ENCODE measurements around the gene MGLL. TPM values are rescaled to one million over a fixed set of nuclear protein-coding genes. Genes with fewer than 3 reads are reported as not detected.
A peak's percentile ranks its signal among the peaks of the same experiment; 100 is the strongest.

The MGLL gene
- total RNA-seq, 1 donor from 2014 or later, result 11.3 TPM

DNA sequence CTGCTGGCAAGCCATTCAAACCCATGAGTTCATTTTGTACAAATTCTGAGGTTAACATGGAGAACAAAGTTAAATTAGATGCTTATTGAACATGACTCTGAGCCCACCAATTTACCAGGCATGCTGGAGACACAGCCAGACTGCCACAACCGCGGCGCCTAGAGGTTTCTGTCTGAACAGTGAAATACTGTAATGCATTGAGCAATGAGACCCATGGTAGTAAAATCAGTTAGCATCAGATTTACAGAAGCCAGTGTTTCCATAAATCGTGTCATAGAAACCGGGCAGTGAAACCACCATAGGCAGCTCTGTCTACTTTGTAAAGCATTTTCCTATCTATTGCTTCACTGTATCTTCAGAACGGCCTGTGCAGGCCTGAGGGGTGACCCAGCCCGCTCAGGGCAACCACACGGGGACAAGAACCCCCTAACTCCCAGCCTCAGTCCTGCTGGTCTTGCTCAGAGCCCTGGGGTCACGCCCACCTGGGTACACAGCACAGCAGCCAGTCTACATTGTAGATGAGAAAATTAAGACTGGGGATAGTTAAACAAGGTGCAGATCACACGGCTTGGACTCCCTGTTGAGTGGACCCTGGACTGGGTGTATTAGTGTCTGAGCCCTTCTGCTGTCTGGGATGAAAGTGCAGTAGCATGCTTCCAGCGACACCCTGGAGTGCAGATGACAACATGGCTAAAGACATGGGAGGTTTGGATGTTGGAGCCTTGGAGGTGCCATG lies 44.2 kb downstream of the MGLL start:
- Mint-ChIP-seq H3K27me3 (ENCODE audit: low read depth) (no peaks in the 10 kb centered on the region), H3K27ac (ENCODE audit: unreplicated experiment) (no peak overlapping the region), H3K36me3 (ENCODE audit: low read depth) (peaks cover 4% of the 10 kb centered on the region), H3K4me1 (peaks cover 57% of the 10 kb centered on the region), H3K4me3 (no peak overlapping the region), H3K9me3 (peaks cover 3% of the 10 kb centered on the region)
- TF ChIP-seq CTCF (conservative IDR thresholded peaks at IDR 0.05), result no peak
- DNase-seq (ENCODE audit: low read depth, low spot score), result no peak

DNA sequence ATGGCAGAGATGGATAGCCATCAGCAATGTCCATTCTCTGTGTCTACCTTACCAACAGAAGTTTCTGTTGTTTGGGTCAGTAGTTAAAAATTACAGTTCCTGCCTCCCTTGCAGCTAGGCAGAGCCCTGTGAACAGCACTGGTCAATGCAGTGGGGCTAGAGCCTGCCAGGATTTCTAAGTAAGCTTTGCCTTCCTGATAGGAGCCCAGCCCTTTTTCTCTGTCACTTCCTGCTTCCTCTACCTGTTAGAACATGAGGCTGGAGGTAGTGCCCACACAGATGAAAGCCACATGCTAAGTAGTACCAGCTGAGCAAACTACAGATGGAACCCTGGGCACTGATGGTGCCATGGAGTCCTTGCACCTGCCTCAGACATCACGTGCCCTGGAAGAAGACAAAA lies 45.0 kb downstream of the MGLL start:
- Mint-ChIP-seq H3K27me3 (ENCODE audit: low read depth) (no peaks in the 10 kb centered on the region), H3K27ac (ENCODE audit: unreplicated experiment) (no peak overlapping the region), H3K36me3 (ENCODE audit: low read depth) (peaks cover 4% of the 10 kb centered on the region), H3K4me1 (peaks cover 59% of the 10 kb centered on the region), H3K9me3 (peaks cover 3% of the 10 kb centered on the region), H3K4me3 (no peak overlapping the region)
- no peak for TF ChIP-seq CTCF (conservative IDR thresholded peaks at IDR 0.05)
- no peak for DNase-seq (ENCODE audit: low read depth, low spot score)

- H3K4me1 Mint-ChIP-seq, result peaks cover 54% of the 10 kb centered on the region
- H3K9me3 Mint-ChIP-seq, result peaks cover 3% of the 10 kb centered on the region
- no peaks in the 10 kb centered on the region for H3K27me3 Mint-ChIP-seq (ENCODE audit: low read depth)
- DNase-seq (ENCODE audit: low read depth, low spot score), result no peak
- H3K27ac Mint-ChIP-seq (ENCODE audit: unreplicated experiment), result peak overlapping the region; percentile 58
- no peak for TF ChIP-seq CTCF (conservative IDR thresholded peaks at IDR 0.05)
- H3K4me3 Mint-ChIP-seq, result no peak overlapping the region
- peaks cover 4% of the 10 kb centered on the region for H3K36me3 Mint-ChIP-seq (ENCODE audit: low read depth)
Observed at GRCh38 chr3:127776347-127776746, 46.0 kb downstream of the MGLL start.

DNA sequence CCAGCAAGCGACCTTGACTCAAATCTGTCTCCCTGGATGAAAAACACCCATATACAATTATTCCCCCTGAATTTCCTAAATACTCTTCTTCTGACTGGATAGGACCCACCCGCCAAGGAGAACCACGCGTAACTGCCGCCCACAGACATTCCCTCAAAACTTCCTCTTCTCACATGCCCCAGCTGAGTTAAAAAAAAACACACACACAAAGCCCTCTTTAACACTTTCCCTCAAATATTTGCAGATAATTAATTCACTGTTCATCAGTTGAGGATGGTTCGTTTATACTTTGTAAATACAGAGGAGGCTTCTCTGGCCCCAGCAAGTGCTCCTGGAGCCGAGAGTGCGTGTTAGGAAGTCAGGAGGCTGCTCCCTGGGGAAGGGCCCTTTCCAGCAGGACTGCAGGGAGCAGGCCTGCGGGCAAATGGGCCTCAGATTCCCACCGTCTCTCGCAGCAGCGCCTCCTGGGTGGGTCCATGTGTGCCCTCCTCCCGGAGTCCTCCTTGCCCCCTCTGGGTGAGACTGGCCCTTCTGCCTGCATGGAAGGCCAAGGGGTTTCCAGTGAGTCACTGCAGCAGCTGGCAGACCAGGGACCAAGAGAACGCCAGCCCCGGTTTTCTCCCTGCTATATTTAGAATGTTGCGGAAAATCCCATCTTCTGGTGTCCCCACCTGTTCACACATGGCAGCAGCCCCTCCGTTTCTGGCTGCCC lies 46.8 kb downstream of the MGLL start:
- H3K4me1 Mint-ChIP-seq, result peaks cover 49% of the 10 kb centered on the region
- peaks cover 4% of the 10 kb centered on the region for H3K36me3 Mint-ChIP-seq (ENCODE audit: low read depth)
- peaks cover 3% of the 10 kb centered on the region for H3K9me3 Mint-ChIP-seq
- DNase-seq (ENCODE audit: low read depth, low spot score), result peak; percentile 14
- peak overlapping the region; percentile 86 for H3K27ac Mint-ChIP-seq (ENCODE audit: unreplicated experiment)
- H3K27me3 Mint-ChIP-seq (ENCODE audit: low read depth), result no peaks in the 10 kb centered on the region
- no peak for TF ChIP-seq CTCF (conservative IDR thresholded peaks at IDR 0.05)
- H3K4me3 Mint-ChIP-seq, result peak overlapping the region; percentile 2

DNA sequence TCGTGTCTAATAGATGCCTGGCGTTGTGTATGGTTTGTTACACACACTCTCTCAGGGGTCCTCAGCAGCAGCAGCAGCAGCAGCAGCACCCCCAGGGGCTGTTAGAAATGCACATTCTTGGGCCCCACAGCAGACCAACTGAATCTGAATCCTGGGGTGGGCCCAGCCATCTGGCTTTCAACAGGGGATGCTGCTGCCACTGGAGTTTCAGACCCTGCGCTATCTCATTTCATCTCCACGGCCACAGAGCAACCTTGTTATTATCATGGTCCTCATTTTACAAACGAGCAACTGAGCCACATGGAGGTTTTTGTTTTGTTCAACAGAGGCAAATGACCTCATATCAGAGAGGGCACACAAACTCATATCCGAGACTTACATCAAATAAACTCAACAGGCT lies 47.7 kb downstream of the MGLL start:
- Mint-ChIP-seq H3K27ac (ENCODE audit: unreplicated experiment) (no peak overlapping the region), H3K4me3 (no peak overlapping the region), H3K4me1 (peaks cover 47% of the 10 kb centered on the region), H3K27me3 (ENCODE audit: low read depth) (no peaks in the 10 kb centered on the region), H3K9me3 (peaks cover 3% of the 10 kb centered on the region), H3K36me3 (ENCODE audit: low read depth) (peaks cover 4% of the 10 kb centered on the region)
- no peak for TF ChIP-seq CTCF (conservative IDR thresholded peaks at IDR 0.05)
- no peak for DNase-seq (ENCODE audit: low read depth, low spot score)
